ENCODE data around the gene KIF26A.

DNA sequence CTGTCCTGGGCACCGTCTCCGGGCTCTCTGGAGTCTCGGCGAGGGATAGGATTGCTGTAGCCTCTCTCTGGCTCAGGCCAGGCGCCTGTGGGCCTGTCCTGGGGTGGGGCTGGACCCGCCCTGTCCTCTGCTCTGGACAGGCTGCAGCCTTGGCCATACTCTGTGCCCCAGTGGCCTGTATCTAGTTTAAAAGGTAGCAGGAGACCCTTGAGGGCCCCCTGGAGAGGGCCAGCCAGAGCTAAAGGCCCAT is 1.8 kb downstream of the KIF26A start:
- TF ChIP-seq, protein P1, sequence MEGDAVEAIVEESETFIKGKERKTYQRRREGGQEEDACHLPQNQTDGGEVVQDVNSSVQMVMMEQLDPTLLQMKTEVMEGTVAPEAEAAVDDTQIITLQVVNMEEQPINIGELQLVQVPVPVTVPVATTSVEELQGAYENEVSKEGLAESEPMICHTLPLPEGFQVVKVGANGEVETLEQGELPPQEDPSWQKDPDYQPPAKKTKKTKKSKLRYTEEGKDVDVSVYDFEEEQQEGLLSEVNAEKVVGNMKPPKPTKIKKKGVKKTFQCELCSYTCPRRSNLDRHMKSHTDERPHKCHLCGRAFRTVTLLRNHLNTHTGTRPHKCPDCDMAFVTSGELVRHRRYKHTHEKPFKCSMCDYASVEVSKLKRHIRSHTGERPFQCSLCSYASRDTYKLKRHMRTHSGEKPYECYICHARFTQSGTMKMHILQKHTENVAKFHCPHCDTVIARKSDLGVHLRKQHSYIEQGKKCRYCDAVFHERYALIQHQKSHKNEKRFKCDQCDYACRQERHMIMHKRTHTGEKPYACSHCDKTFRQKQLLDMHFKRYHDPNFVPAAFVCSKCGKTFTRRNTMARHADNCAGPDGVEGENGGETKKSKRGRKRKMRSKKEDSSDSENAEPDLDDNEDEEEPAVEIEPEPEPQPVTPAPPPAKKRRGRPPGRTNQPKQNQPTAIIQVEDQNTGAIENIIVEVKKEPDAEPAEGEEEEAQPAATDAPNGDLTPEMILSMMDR (conservative IDR thresholded peaks at IDR 0.05) = no peak
- TF ChIP-seq ZFX (IDR thresholded peaks at IDR 0.05) = no peak
